ENCODE results near the gene PHTF2. TPM values are rescaled to one million over a fixed set of nuclear protein-coding genes. Genes with fewer than 3 reads are reported as not detected.

The PHTF2 gene
- total RNA-seq, 1 experiment from 2014 or later = 36.9 TPM

DNA sequence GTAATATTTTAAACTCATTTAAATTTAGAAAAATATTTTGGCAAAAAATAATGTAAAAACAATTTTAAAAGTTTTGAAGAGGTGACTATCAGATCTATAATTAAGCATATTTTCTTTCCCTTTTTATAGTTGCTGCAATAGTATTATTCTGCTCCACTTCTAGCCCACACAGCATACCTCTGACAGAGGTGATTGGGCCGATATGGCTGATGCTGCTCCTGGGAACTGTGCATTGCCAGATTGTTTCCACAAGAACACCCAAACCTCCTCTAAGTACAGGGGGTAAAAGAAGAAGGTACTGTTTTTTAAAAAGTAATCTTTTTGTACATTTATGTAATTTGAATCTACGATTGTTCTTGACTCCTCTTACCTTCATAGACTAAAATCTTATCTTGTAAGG lies 110.1 kb downstream of the PHTF2 start:
- BruUV-seq (replicated peaks) = no TSS peak
- intact Hi-C loops (cut with micrococcal nuclease; ENCODE audit: unreplicated experiment) = no loop called here
- Mint-ChIP-seq H3K27me3 (ENCODE audit: insufficient read depth, unreplicated experiment) (no peaks in the 10 kb centered on the region), H3K4me3 (ENCODE audit: unreplicated experiment) (no peak overlapping the region), H3K4me1 (ENCODE audit: low read depth, unreplicated experiment) (no peaks in the 10 kb centered on the region), H3K27ac (ENCODE audit: unreplicated experiment) (no peak overlapping the region), H3K9me3 (ENCODE audit: unreplicated experiment) (no peaks in the 10 kb centered on the region), H3K36me3 (ENCODE audit: insufficient read depth, unreplicated experiment) (peaks cover 4% of the 10 kb centered on the region)
- Histone ChIP-seq H3K9me3 (no peaks in the 10 kb centered on the region), H3K36me3 (ENCODE audit: control insufficient read depth, insufficient read depth, low read length) (no peaks in the 10 kb centered on the region), H3K27me3 (replicated peaks; ENCODE audit: control insufficient read depth, insufficient read depth, low read length) (no peaks in the 10 kb centered on the region), H3K4me1 (no peaks in the 10 kb centered on the region), H3K4me3 (ENCODE audit: low read depth, low read length) (no peak overlapping the region)
- CTCF ChIA-PET = no interaction called here
- DNase-seq = no peak
- TF ChIP-seq, protein P1, sequence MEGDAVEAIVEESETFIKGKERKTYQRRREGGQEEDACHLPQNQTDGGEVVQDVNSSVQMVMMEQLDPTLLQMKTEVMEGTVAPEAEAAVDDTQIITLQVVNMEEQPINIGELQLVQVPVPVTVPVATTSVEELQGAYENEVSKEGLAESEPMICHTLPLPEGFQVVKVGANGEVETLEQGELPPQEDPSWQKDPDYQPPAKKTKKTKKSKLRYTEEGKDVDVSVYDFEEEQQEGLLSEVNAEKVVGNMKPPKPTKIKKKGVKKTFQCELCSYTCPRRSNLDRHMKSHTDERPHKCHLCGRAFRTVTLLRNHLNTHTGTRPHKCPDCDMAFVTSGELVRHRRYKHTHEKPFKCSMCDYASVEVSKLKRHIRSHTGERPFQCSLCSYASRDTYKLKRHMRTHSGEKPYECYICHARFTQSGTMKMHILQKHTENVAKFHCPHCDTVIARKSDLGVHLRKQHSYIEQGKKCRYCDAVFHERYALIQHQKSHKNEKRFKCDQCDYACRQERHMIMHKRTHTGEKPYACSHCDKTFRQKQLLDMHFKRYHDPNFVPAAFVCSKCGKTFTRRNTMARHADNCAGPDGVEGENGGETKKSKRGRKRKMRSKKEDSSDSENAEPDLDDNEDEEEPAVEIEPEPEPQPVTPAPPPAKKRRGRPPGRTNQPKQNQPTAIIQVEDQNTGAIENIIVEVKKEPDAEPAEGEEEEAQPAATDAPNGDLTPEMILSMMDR (IDR thresholded peaks at IDR 0.05; ENCODE audit: insufficient read depth in 1 of 2, low read depth in 1 of 2, low read length in 1 of 2, severe bottlenecking in 1 of 2, unreplicated experiment in 1 of 2) = no peak
- POLR2A ChIA-PET = no interaction called here

DNA sequence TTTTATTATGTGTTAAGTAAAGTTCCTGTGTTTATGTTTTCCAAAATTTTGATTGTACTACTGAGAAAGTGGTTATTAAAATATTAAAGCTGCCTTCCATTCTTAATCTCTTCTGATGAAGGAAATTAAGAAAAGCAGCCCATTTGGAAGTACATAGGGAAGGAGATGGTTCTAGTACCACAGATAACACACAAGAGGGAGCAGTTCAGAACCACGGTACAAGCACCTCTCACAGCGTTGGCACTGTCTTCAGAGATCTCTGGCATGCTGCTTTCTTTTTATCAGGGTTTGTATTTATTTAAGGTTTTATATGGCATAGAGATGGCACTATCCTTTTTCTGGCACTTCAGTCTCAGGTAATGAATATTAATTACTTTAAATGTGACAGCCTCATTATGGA lies 111.6 kb downstream of the PHTF2 start:
- H3K36me3 ChIP-seq (ENCODE audit: control insufficient read depth, insufficient read depth, low read length) = no peaks in the 10 kb centered on the region
- Mint-ChIP-seq H3K27ac (ENCODE audit: unreplicated experiment) (no peak overlapping the region), H3K27me3 (ENCODE audit: insufficient read depth, unreplicated experiment) (no peaks in the 10 kb centered on the region), H3K4me3 (ENCODE audit: unreplicated experiment) (no peak overlapping the region), H3K9me3 (ENCODE audit: unreplicated experiment) (no peaks in the 10 kb centered on the region), H3K4me1 (ENCODE audit: low read depth, unreplicated experiment) (no peaks in the 10 kb centered on the region), H3K36me3 (ENCODE audit: insufficient read depth, unreplicated experiment) (peaks cover 4% of the 10 kb centered on the region)
- no peaks in the 10 kb centered on the region for H3K27me3 ChIP-seq (replicated peaks; ENCODE audit: control insufficient read depth, insufficient read depth, low read length)
- no TSS peak for BruUV-seq (replicated peaks)
- H3K9me3 ChIP-seq = no peaks in the 10 kb centered on the region
- DNase-seq = no peak
- TF ChIP-seq, protein P1 (IDR thresholded peaks at IDR 0.05; ENCODE audit: insufficient read depth in 1 of 2, low read depth in 1 of 2, low read length in 1 of 2, severe bottlenecking in 1 of 2, unreplicated experiment in 1 of 2) = no peak
- POLR2A ChIA-PET = no interaction called here
- no peaks in the 10 kb centered on the region for H3K4me1 ChIP-seq
- CTCF ChIA-PET = no interaction called here
- no peak overlapping the region for H3K4me3 ChIP-seq (ENCODE audit: low read depth, low read length)
- intact Hi-C loops (cut with micrococcal nuclease; ENCODE audit: unreplicated experiment) = no loop called here

DNA sequence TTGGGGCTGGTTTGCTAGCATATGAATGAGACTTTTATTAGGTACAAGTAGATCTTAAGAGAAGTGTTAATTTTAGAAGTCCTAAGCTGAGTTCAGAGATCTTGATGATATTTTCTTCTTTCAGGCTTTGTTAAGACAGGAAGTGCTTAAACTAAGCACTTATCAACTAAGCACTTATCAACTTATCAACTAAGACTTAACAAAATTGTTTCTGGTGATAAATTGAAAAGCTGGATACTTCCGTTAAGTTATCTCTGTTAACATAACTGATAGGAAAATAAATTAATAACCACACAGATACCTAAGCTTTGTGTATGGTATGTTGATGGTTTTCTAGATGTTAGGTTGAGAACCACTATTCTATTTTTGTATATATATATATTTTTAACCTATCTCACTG lies 113.7 kb downstream of the PHTF2 start:
- no peaks in the 10 kb centered on the region for H3K27me3 Mint-ChIP-seq (ENCODE audit: insufficient read depth, unreplicated experiment)
- intact Hi-C loops (cut with micrococcal nuclease; ENCODE audit: unreplicated experiment) = no loop called here
- Histone ChIP-seq H3K9me3 (no peaks in the 10 kb centered on the region), H3K36me3 (ENCODE audit: control insufficient read depth, insufficient read depth, low read length) (no peaks in the 10 kb centered on the region), H3K27me3 (replicated peaks; ENCODE audit: control insufficient read depth, insufficient read depth, low read length) (no peaks in the 10 kb centered on the region), H3K4me3 (ENCODE audit: low read depth, low read length) (no peak overlapping the region), H3K4me1 (no peaks in the 10 kb centered on the region)
- H3K9me3 Mint-ChIP-seq (ENCODE audit: unreplicated experiment) = no peaks in the 10 kb centered on the region
- TF ChIP-seq, protein P1 (IDR thresholded peaks at IDR 0.05; ENCODE audit: insufficient read depth in 1 of 2, low read depth in 1 of 2, low read length in 1 of 2, severe bottlenecking in 1 of 2, unreplicated experiment in 1 of 2) = no peak
- no peak for DNase-seq
- H3K4me3 Mint-ChIP-seq (ENCODE audit: unreplicated experiment) = no peak overlapping the region
- BruUV-seq (replicated peaks) = no TSS peak
- H3K27ac Mint-ChIP-seq (ENCODE audit: unreplicated experiment) = no peak overlapping the region
- CTCF ChIA-PET = no interaction called here
- no peaks in the 10 kb centered on the region for H3K36me3 Mint-ChIP-seq (ENCODE audit: insufficient read depth, unreplicated experiment)
- no peaks in the 10 kb centered on the region for H3K4me1 Mint-ChIP-seq (ENCODE audit: low read depth, unreplicated experiment)
- POLR2A ChIA-PET = no interaction called here

Data from Caco-2 (cell line).